ENCODE data around the gene POMZP3.
"Not testable (repeated sequence)": the region's sequence is repeated elsewhere in the genome, so short reads cannot be mapped to it uniquely, and the experiment has no call there.

POMZP3 gene

DNA sequence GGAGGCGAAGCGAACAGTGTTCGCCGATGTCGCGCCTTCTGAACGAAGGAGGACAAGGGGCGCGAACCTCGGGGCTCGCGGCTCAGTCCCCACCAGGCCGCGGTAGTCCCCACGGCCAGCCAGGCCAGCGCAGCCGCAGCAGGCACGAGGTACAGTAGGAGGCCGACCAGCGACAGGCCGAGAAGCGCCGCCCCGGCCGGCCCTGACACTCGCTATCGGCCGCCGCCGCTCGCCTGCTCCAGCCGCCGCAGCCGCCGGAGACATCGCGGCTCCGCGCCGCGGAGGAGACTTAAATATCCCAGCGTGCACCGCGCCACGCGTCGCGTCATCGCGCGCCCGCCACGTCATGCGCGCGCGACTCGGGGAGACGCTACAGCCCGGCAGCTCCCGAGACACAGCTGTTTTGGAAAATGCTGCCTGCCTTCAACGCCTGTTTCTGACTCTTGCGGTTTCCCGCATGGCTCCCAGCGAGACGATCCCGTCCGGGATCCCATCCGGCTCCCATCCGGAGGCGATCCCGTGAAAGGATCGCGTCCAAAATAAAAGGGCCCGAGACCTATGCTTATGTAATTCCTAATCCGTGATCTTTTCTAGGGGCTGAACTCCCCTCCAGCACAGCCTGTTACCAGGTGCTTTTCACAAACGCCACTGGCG lies at the start of gene POMZP3:
Gene POMZP3 (minus strand): TSS at position 291 of the 654 bp plus-strand sequence. CDS start 1,215 bp downstream, outside the sequence.
- peak; percentile 8 for DNase-seq

DNA sequence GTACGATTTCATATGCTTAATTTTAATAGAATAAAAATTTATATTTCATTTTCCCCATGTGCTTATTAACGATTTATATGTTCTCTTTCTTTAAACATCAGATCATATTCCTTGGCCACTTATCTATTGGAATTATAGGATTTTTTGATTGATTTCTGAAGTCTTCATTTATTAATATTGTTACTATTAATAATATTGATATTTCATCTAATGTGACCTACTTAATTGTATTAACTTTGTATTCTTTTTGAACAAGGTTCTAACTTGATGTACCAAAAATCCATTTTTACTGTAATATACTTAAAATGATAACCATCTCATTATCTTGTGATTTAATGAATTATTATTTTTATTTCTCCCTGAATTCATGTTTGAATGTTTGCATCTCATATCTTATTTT lies 48.7 kb upstream of the POMZP3 start:
- DNase-seq = not testable (repeated sequence)

DNA sequence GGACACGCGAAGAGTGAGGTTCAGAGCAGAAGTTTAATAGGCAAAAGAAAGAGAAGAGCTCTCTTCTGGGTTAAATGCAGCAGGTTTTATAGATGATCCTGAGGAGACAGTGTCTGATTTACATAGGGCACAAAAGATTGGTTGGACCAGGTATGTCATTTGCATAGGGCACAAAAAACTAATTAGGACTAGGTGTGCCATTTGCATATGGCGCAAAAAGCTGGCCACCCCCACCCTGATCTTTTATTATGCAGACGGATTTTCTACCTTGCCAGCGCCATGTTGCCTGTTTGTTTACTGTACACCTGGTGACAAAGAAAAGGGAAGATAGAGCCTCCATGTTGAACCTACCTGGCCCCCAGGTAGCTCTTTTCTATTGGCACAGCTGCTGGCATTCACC lies 46.3 kb upstream of the POMZP3 start:
- DNase-seq = not testable (repeated sequence)

DNA sequence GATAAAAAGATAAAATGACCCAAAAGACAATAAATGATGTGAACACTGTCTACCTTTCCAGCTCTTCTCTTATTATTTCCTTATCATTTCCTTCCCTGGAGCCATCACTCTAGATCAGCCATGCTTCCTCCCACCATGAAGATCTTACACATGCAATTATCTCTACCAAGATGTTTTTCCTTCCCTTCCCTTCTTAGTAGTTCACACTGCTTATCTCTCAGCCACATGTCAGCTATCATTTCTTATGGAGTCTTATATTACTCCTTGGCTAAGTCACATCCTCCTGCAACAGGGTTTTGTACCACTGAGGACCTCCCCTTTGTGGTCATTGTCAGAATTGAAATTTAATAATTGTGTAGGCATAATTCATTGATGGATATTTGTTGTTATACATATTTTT lies 32.1 kb upstream of the POMZP3 start:
- not testable (repeated sequence) for DNase-seq

DNA sequence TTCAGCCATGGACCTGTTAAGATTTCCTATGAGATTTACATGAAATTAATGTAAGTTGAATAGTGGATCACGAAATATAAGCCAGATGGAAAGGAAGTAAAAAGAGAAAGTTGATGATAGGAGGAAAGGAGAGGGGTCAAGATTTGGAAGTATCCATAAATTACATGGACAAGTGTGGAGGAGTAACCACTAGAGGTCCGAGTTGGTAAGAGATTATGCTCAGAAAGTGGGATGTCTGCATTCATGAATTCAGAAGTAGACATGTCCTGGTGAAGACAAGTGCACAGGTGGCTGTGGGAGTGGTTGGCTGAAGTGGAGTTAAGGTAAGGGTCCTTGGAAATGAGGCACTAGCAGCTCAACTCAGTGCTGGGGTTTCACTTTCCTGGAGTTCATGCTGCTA lies 29.3 kb upstream of the POMZP3 start:
- DNase-seq = not testable (repeated sequence)

DNA sequence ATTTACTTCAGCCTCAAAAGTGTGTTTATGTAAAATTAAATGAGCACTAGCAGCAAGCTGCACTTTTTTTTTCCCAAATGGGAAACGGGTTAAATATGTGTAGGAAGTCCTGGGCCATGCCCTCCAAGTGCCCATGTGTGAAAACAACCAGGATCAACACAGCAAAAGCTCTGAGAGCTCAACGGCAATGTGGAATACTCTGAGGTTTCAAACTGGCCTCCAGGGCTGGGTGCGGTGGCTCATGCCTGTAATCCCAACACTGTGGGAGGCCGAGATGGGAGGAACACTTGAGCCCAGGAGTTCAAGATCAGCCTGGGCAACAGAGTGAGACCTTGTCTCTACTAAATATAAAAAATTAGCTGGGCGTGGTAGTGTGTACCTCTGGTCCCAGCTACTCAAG lies 15.5 kb upstream of the POMZP3 start:
- DNase-seq = not testable (repeated sequence)

DNA sequence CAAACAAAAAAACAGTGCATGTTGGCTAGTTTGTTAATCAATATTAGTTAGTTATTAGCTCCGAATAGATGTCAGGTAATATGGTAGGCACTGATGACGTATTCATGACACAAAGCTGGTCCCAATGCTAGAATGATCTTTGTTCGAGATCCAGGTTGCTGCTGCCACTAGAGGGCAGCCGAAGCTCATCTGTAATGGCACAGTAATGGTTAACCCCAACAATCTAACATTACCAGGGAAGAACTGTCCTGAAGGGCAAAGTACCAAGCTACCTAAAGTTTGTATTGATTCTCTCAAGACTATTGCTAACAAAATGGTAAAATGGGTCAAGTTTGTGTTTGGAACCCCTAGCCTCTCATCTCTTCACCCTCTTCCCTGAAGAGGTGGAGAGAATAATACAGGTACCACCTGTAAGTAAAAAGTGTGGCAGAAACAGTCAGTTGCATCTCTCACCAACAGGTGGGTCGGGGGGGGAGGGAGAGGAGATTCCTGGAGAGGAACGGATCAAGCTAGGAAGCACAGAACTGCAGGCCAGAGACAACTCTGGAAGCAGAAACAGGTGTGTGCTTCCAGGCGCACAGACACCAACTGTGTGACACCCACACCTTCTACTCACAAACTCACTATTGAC lies 10.1 kb upstream of the POMZP3 start:
- not testable (repeated sequence) for DNase-seq

DNA sequence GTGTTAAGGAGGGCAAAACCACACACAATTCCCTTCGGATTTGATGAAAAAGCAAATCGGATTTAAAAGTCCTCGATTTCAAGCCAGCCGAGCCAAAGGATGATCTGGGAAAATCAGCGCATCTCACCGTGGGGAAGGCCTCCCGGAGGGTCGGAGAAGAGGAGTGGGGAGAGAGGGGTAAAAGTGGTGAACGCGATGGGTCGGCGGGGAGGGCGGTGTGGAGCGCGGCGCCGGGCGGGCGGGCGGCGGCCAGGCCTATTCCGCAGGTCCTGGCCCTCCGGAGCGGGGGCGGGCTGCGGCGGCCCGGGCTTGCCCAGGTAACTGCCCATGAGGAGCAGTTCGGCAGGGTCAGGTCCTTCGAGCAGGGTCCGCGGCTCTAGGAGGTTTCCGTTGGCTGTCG lies 498 bp downstream of the POMZP3 start:
- not testable (repeated sequence) for DNase-seq

DNA sequence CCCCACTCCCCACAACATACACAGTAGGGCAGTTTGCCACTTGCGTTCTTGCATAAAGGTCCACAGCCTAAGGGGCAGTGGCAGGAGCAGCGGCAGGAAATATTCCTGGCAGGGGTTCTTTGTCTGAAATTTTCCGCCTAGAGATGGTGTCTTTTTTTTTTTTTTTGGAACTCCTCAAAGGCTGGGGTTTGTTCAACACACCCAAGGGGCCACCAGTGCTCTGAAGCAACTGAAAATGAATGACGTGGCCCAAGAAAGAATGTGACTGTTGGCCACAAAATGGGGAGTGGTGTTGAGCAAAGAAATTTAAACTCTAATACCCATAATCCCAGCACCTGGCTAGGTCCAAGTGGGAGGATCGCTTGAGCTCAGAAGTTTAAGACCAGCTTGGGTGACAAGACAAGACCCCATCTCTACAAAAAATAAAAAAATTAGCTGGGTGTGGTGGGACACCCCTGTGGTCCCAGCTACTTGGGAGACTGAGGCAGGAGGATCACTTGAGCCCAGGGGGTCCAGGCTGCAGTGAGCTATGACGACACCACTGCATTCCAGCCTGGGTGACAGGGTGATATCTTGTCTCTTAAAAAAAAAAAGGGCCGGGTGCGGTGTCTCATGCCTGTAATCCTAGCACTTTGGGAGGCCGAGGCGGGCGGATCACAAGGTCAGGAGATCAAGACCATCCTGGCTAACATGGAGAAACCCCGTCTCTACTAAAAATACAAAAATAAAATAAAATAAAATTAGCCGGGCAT lies 7.5 kb downstream of the POMZP3 start:
- DNase-seq = not testable (repeated sequence)

DNA sequence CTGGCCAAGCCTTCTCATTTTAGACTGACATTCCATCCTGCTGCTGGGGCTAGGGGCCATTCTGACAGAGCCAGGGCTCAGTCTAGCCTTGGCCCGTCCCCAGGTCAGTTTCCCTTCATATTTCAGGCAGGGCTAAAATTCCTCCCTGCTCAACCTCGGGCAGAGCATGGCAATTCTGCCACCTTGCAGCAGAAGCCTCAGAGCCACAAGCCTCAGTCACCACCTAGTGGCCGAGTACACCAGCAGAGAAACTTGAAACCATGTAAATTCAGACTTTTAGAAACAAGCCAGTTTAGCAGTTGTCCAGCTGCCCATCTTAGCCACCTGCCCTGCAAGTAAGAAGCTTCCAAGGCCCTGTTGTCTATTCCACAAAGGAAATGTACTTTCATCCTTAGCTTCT lies 13.3 kb downstream of the POMZP3 start:
- peak; percentile 30 for DNase-seq

DNA sequence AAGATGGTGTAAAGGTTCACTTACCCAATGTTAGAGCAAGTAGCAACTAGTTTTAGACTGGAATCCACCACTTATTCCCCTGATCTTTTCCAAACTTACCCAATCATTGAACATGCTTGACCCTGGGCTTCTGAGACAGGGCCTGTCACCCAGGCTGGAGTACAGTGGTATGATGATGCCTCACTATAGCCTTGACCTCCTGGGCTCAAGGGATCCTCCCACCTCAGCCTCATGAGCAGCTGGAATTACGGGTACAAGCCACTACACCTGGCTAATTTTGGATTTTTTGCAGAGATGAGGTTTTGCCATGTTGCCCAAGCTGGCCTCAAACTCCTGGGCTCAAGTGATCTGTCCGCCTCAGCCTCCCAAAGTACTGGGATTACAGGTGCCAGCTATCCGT lies 14.8 kb downstream of the POMZP3 start:
- DNase-seq = not testable (repeated sequence)

DNA sequence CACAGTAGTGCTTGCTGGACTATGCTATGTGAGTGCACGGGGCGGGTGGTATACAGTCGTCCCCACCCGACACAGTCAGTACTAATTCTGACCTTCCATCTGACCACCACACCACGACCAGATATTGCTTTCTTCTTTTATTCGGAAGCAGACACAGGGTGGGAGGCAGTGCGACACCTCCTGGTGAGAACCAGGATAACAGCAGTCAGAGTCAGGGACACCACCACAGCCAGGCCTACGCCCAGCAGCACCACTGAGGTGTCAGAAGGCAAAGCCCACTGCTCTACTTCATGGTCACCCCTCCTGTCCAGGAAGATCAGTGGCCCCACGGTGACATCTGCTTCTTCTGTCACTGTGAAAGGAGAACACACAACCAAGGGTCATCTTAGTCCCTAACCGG lies 17.2 kb downstream of the POMZP3 start:
- not testable (repeated sequence) for DNase-seq

DNA sequence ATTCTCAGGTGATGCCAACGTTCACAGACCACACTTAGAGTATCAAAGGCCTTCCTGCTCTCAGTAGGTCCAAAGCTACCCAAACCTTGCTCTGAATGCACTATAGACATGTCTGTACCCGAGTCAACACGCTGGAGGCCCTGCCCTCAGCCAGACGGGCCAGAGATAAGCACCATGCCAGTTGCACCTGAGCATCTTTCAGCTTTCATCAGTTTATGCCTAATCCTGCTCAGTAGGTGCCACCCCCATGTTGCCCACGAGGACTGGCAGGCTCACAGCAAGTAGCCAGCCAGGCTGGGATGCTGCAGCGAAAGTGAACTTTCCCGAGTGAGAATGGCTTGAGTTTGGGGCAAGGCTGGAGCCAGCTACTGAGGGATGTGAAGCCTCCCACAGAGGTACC lies 18.6 kb downstream of the POMZP3 start:
- not testable (repeated sequence) for DNase-seq

DNA sequence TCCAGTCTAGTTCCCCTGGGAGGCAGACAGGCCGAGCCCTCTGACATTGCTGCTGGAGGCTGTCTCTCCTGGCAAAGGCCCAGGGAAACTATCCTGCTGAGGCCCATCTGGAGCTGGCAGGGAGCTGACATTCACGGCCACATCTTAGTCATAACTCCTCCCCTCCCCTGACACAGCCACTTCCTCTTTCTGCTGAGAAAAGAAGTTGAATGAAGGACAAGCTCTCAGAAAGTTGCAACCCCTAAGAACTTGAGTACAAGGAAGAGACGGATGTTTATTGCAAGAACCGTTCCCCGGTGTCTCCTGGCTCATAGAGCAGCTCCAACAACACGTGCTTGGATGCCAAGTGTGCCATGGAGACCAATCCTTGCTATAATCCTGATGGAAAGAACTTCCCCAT lies 21.1 kb downstream of the POMZP3 start:
- peak; percentile 83 for DNase-seq

DNA sequence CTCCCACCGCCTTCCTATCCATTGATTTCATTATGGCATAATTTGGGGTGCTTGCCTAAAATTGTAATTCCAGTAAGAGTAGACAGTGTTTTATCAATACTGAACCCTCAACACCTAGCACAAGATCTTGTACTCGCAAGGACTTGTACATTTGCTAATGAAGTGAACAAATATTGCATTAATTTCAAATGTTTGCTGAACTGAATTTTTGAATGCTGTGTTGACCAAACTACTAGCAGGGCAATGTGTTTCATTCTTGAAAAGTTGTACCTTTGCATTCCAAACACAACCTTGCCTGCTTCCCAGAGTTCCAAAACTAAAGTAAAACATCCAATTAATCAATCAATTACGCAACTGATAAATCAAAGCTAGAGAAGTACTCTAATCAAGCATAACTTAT lies 26.4 kb downstream of the POMZP3 start:
- DNase-seq = not testable (repeated sequence)

DNA sequence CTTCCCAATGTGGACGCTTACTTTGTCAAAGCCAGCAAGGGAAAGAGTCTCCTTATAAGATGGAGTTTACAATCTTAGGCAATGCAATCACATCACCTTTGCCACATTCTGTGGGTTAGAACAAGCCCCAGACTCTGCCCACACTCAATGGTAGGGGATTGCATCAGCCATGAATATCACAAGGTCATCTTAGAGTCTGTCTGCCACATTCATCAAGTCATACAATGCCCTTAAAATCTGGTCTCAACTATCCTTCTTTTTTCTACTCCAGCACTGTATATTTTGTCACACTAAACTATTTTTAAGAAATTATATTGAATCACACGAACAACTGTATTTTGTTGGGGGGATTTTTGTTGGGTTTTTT lies 27.0 kb downstream of the POMZP3 start:
- DNase-seq = not testable (repeated sequence)

DNA sequence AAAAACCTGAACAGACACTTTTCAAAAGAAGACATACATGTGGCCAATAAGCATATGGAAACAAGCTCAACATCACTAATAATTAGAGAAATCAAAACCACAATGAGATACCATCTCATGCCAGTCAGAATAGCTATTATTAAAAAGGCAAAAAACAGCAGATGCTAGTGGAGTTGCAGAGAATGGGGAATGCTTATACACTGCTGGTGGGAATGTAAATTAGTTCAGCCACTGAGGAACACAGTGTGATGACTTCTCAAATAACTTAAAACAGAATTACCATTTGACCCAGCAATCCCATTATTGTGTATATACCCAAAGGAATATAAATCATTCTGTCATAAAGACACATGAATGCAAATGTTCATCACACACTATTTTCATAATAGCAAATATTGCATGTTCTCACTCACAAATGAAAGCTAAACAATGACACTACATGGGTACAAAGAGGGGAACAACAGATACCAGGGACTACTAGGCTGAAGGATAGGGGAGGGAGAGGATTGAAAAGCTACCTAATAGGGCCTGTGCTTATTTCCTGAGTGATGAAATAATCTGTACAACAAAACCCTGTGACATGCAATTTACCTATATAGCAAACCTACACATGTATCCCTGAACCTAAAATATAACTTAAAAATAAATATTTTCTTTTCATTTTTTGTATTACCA lies 28.4 kb downstream of the POMZP3 start:
- DNase-seq = not testable (repeated sequence)

DNA sequence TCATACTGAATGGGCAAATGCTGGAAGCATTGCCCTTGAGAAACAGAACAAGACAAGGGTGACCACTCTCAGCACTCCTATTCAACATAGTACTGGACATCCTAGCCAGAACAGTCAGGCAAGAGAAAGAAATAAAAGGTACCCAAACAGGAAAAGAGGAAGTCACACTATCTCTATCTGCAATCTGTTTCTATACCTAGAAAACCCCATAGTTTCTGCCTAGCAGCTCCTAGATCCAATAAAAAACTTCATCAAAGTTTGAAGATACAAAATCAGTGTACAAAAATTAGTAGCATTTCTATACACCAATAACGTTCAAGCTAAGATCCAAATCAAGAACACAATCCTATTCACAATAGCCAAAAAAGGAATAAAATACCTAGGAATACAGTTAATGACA lies 29.8 kb downstream of the POMZP3 start:
- not testable (repeated sequence) for DNase-seq

DNA sequence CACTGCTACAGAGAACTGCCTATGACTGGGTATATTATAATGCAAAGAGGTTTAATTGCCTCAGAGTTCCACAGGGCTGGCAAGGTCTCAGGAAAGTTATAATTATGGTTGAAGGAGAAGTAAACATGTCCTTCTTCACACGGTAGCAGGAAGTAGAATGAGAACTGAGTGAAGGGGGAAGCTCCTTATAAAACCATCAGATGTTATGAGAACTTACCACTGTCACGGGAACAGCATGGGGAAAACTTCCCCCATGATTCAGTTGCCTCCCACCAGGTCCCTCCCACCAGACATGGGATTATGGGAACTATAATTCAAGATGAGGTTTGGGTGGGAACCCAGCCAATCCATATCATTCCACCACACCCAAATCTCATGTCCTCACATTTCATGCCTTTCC lies 34.4 kb downstream of the POMZP3 start:
- DNase-seq = not testable (repeated sequence)

DNA sequence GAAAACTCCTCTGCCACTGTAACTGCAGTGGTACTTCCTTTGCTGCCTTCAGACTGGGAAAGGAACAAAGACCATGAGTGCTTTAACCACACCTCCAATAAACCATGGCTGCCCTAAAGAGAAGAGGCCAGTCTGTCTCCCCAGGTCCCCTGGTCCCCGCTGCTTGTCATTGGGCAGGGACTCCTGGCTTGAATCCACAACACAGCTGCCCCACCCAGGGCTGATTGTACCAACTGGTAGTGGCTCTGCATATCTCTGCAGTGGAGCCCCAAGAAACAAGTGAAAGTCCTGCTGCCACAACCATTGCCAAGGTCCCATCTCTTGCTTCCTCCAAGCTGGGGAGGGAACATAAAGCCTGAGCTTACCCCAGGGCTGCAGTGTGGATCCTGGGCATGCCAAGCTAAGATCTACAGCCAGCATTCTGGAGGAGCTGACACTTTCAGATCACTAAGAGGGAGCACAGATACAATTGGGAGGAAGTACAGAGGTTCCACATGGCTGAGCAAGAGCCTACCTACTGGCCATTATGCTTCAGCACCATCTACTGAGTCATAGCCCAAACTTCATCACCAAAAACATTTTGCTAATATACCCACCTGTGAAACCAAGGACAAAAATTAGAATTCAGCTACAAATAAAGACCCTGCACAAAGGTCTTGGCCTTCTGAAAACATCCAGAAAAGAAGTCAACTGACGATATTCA lies 35.3 kb downstream of the POMZP3 start:
- not testable (repeated sequence) for DNase-seq

DNA sequence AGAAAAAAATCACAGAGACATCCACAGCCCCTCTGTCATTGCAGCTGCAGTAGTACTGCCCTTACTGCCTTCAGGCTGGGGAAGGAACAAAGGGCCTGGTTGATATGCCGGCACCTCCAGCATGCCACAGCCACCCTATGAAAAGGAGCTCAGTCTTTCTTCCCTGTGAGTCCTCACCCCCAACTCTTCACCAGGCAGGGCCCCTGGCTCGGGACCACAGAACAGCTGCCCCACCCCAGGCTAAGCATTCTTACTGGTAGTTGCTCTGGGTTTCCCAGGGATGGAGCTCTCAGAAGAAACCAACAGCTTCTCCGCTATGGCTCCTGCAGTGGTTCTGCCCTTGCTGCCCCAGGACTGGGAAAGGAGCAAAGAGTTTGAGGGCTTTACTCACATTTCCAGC lies 36.0 kb downstream of the POMZP3 start:
- DNase-seq = not testable (repeated sequence)

DNA sequence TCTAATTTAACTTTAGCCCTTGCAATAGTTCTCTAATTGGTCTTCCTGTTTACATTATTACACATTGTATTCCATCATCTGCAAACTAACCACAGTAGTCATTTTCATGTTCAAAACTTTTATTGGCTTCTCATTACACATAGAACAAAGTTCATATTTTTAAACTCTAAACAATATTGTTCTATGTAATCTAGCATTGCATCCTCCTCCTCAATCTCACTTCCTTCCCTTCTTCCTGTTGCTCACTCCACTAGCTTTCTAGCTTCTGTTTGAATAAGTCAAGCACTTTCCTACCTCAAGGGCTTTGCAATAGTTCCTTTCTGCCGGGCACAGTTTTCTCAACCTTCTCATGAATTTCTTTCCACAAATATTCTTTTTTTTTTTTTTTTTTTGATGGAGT lies 38.5 kb downstream of the POMZP3 start:
- not testable (repeated sequence) for DNase-seq
